DND-41 (cell line): ENCODE measurements around the gene CYP4F22.

Source experiments
- ATAC-seq: fragments of 200-7000 bp; cut with Tn5 transposase; 3 replicates; pipeline ENCODE4 v1.9.1; 2021; ENCODE audit warnings: low read depth; ENCODE audit not compliant: insufficient read depth
- DNase-seq: peaks from one replicate; pipeline ENCODE4 v3.0.0-alpha.2; 2020
- H2AFZ ChIP-seq: 2 replicates; pipeline ENCODE4 v1.6.0; 2012; ENCODE audit warnings: low read depth, low read length
- H3K27ac ChIP-seq: 2 replicates; pipeline ENCODE4 v1.5.1; 2012; ENCODE audit warnings: low read length, inconsistent platforms
- H3K27me3 ChIP-seq: fragments of 200-600 bp; sonication (generic); 2 replicates; pipeline ENCODE4 v1.6.0; 2012; ENCODE audit warnings: low read length, mild to moderate bottlenecking, inconsistent platforms; ENCODE audit not compliant: insufficient read depth, poor library complexity
- H3K36me3 ChIP-seq: 2 replicates; pipeline ENCODE4 v1.5.1; 2012; ENCODE audit warnings: low read length, inconsistent platforms; ENCODE audit not compliant: insufficient read depth
- H3K4me1 ChIP-seq: 2 replicates; pipeline ENCODE4 v1.5.1; 2012; ENCODE audit warnings: mild to moderate bottlenecking, low read length; ENCODE audit not compliant: insufficient read depth
- H3K4me2 ChIP-seq: 2 replicates; pipeline ENCODE4 v1.6.0; 2012; ENCODE audit warnings: mild to moderate bottlenecking, moderate library complexity, low read length, inconsistent platforms; ENCODE audit not compliant: insufficient read depth
- H3K4me3 ChIP-seq, 2 experiments: fragments of 200-600 bp in 1 of 2; shearing (Covaris generic) in 1 of 2; 2 replicates each; pipeline ENCODE4 v1.5.1; 2012 to 2016; ENCODE audit warnings: inconsistent platforms in 2 of 2, low read length in 2 of 2, mild to moderate bottlenecking in 2 of 2, low read depth in 1 of 2, moderate library complexity in 1 of 2
- H3K79me2 ChIP-seq: 2 replicates; pipeline ENCODE4 v1.6.0; 2012; ENCODE audit warnings: low read length, inconsistent platforms; ENCODE audit not compliant: insufficient read depth
- H3K9ac ChIP-seq: 2 replicates; pipeline ENCODE4 v1.6.0; 2012; ENCODE audit warnings: low read depth, mild to moderate bottlenecking, inconsistent platforms, low read length, moderate library complexity
- H3K9me3 ChIP-seq: 2 replicates; pipeline ENCODE4 v1.5.1; 2012; ENCODE audit warnings: low read length, moderate library complexity, mild to moderate bottlenecking, inconsistent platforms; ENCODE audit not compliant: insufficient read depth, severe bottlenecking
- H4K20me1 ChIP-seq: 2 replicates; pipeline ENCODE4 v1.6.0; 2012; ENCODE audit warnings: low read length; ENCODE audit not compliant: insufficient read depth
- CTCF ChIP-seq: IDR thresholded peaks from 2 replicates; pipeline ENCODE4 v1.5.1; 2012; ENCODE audit warnings: borderline replicate concordance, low read length, moderate library complexity, mild to moderate bottlenecking; ENCODE audit not compliant: poor library complexity, severe bottlenecking; ENCODE audit errors: extremely low read depth
- EZH2 ChIP-seq: IDR thresholded peaks from 3 replicates; pipeline ENCODE4 v1.6.1; 2012; ENCODE audit warnings: borderline replicate concordance, low read depth, mild to moderate bottlenecking, moderate library complexity, low read length, inconsistent platforms; ENCODE audit not compliant: severe bottlenecking

The CYP4F22 gene

GRCh38 chr19:15498156-15498858 lies 10.0 kb upstream of the CYP4F22 start:
- Histone ChIP-seq H3K4me2 (no peak overlapping the region), H3K79me2 (no peaks in the 10 kb centered on the region), H3K36me3 (no peaks in the 10 kb centered on the region), H3K4me1 (no peaks in the 10 kb centered on the region), H3K27ac (no peak overlapping the region), H2AFZ (no peak overlapping the region), H4K20me1 (no peaks in the 10 kb centered on the region), H3K27me3 (no peaks in the 10 kb centered on the region), H3K9ac (no peak overlapping the region), H3K9me3 (no peaks in the 10 kb centered on the region), H3K4me3 (no peak overlapping the region)
- no peak for DNase-seq
- TF ChIP-seq EZH2 (no peak), CTCF (no peak)
- ATAC-seq, result no peak

- no peak overlapping the region for H3K27ac ChIP-seq
- DNase-seq (no peak), ATAC-seq (0 out of 3 replicates have a peak, but pooled peaks have one; percentile 31)
- H4K20me1 ChIP-seq, result no peaks in the 10 kb centered on the region
- no peaks in the 10 kb centered on the region for H3K27me3 ChIP-seq
- no peaks in the 10 kb centered on the region for H3K79me2 ChIP-seq
- H3K4me1 ChIP-seq, result no peaks in the 10 kb centered on the region
- H3K9me3 ChIP-seq, result no peaks in the 10 kb centered on the region
- no peak for TF ChIP-seq CTCF
- no peak for TF ChIP-seq EZH2
- H3K4me3 ChIP-seq, result no peak overlapping the region
- no peak overlapping the region for H2AFZ ChIP-seq
- H3K9ac ChIP-seq, result no peak overlapping the region
- H3K36me3 ChIP-seq, result no peaks in the 10 kb centered on the region
- H3K4me2 ChIP-seq, result no peak overlapping the region
Observed at GRCh38 chr19:15498910-15499309, 9.4 kb upstream of the CYP4F22 start.

GRCh38 chr19:15501596-15501995 lies 6.7 kb upstream of the CYP4F22 start:
- Histone ChIP-seq H3K27ac (no peak overlapping the region), H2AFZ (no peak overlapping the region), H3K4me3 (no peak overlapping the region), H3K36me3 (no peaks in the 10 kb centered on the region), H3K9me3 (no peaks in the 10 kb centered on the region), H3K9ac (no peak overlapping the region), H3K27me3 (no peaks in the 10 kb centered on the region), H3K79me2 (no peaks in the 10 kb centered on the region), H3K4me1 (no peaks in the 10 kb centered on the region), H3K4me2 (no peak overlapping the region), H4K20me1 (no peaks in the 10 kb centered on the region)
- TF ChIP-seq EZH2 (no peak), CTCF (no peak)
- DNase-seq, result no peak
- no peak for ATAC-seq
